OCI-M1 (cell line): ENCODE measurements around the gene SERP1.
"Not testable (repeated sequence)": the region's sequence is repeated elsewhere in the genome, so short reads cannot be mapped to it uniquely, and the experiment has no call there.

Experiments used
- DNase-seq: peaks from one replicate; lab custom pipeline; 2025; lab: John Stamatoyannopoulos, UW

Gene SERP1

GRCh38 chr3:150538324-150539208 lies 7.7 kb downstream of the SERP1 start:
- no peak for DNase-seq

GRCh38 chr3:150535204-150535603 lies 11.1 kb downstream of the SERP1 start:
- no peak for DNase-seq

GRCh38 chr3:150531775-150532174 lies 14.5 kb downstream of the SERP1 start:
- DNase-seq: no peak

GRCh38 chr3:150528354-150528797 lies 17.9 kb downstream of the SERP1 start:
- peak; percentile 39 for DNase-seq

GRCh38 chr3:150527464-150528255 lies 18.6 kb downstream of the SERP1 start:
- DNase-seq: no peak

GRCh38 chr3:150523538-150523937 lies 22.8 kb downstream of the SERP1 start:
- no peak for DNase-seq

GRCh38 chr3:150521463-150521862 lies 24.8 kb downstream of the SERP1 start:
- peak; percentile 43 for DNase-seq

- DNase-seq: no peak
Observed at GRCh38 chr3:150520408-150520807, 25.9 kb downstream of the SERP1 start.

- DNase-seq: no peak
Observed at GRCh38 chr3:150519026-150519425, 27.3 kb downstream of the SERP1 start.

- DNase-seq: no peak
Observed at GRCh38 chr3:150515210-150515609, 31.1 kb downstream of the SERP1 start.

- DNase-seq: no peak
Observed at GRCh38 chr3:150511122-150511821, 35.0 kb downstream of the SERP1 start.

- peak; percentile 3 for DNase-seq
Observed at GRCh38 chr3:150509780-150510179, 36.5 kb downstream of the SERP1 start.

GRCh38 chr3:150508401-150508800 lies 37.9 kb downstream of the SERP1 start:
- DNase-seq: no peak

GRCh38 chr3:150504483-150504882 lies 41.8 kb downstream of the SERP1 start:
- no peak for DNase-seq

- DNase-seq: no peak
Observed at GRCh38 chr3:150503402-150504099, 42.7 kb downstream of the SERP1 start.

GRCh38 chr3:150500960-150501359 lies 45.3 kb downstream of the SERP1 start:
- DNase-seq: not testable (repeated sequence)

GRCh38 chr3:150497956-150498355 lies 48.3 kb downstream of the SERP1 start:
- DNase-seq: peak; percentile 53

GRCh38 chr3:150495563-150496168 lies 50.6 kb downstream of the SERP1 start:
- peak; percentile 74 for DNase-seq

- peak; percentile 58 for DNase-seq
Observed at GRCh38 chr3:150495149-150495548, 51.1 kb downstream of the SERP1 start.

- DNase-seq: no peak
Observed at GRCh38 chr3:150494411-150494977, 51.8 kb downstream of the SERP1 start.
